Measurements from ENCODE around the gene DCLK2. TPM values are rescaled to one million over a fixed set of nuclear protein-coding genes. Genes with fewer than 3 reads are reported as not detected.

DCLK2 gene
- total RNA-seq, 1 experiment from 2014 or later, result 2.7 TPM

DNA sequence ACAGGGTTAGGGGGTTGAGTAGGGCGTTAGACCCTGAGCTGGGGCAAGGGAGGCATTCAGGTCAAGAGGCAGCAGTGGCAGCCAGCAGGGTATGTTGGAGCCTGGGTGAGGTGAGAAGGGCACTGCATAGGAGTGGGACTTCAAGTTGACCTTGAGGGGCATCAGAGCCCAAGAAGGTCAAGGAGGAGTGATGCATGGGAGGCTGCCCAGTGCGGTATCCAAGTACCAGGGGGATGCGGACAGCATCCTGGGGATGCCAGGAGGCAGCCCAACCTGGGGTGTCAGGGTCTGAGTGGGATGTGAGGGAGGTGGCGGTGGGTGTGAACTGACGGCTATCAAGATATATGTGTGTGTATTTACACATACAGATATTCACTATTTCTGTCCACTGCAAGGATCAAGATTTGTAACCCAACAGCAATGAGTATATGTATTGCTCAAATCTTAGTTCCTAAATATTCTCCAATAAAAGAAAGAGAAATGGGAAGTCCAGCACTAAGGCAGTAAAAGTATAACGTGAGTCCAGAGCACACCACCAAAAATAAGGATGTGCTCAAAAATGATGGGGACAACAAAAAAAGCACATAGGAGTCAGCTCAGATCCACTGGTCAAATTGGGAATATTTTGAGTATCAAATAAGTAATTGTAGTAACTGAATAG lies 9.8 kb upstream of the DCLK2 start:
- H3K9ac ChIP-seq (ENCODE audit: low read length), result no peak overlapping the region
- H4K20me1 ChIP-seq (ENCODE audit: insufficient read depth), result no peaks in the 10 kb centered on the region
- intact Hi-C loops (cut with micrococcal nuclease), result no loop called here
- BruUV-seq (replicated peaks), result no TSS peak
- no peaks in the 10 kb centered on the region for H3K9me3 ChIP-seq (ENCODE audit: control insufficient read depth in 1 of 2, insufficient read depth in 1 of 2, low read depth in 1 of 2, low read length in 2 of 2)
- H3K4me2 ChIP-seq (ENCODE audit: low read length), result no peak overlapping the region
- H2AFZ ChIP-seq (ENCODE audit: low read depth, low read length, poor library complexity, severe bottlenecking), result no peak overlapping the region
- no peaks in the 10 kb centered on the region for H3K9me2 ChIP-seq (ENCODE audit: insufficient read depth)
- H3K27ac ChIP-seq (ENCODE audit: low read depth, low read length), result no peak overlapping the region
- no peak for TF ChIP-seq ZBTB33 (IDR thresholded peaks at IDR 0.05; ENCODE audit: extremely low read depth, insufficient replicate concordance, low read length)
- no peak for TF ChIP-seq EZH2 (IDR thresholded peaks at IDR 0.05)
- TF ChIP-seq EGR1 (IDR thresholded peaks at IDR 0.05; ENCODE audit: low read depth), result no peak
- no peak for TF ChIP-seq CEBPB (IDR thresholded peaks at IDR 0.05; ENCODE audit: low read depth)
- no peak for TF ChIP-seq FOSL1 (IDR thresholded peaks at IDR 0.05; ENCODE audit: low read depth)
- TF ChIP-seq ATF3 (IDR thresholded peaks at IDR 0.05), result no peak
- no peak for TF ChIP-seq SIN3A (IDR thresholded peaks at IDR 0.05; ENCODE audit: low read depth)
- no peak for TF ChIP-seq MAX (IDR thresholded peaks at IDR 0.05)
- no peaks in the 10 kb centered on the region for H3K36me3 ChIP-seq (ENCODE audit: control insufficient read depth in 1 of 2, insufficient read depth in 2 of 2, low read length in 2 of 2)
- no peak for DNase-seq (ENCODE audit: low read depth, low spot score)
- no peaks in the 10 kb centered on the region for H3K79me2 ChIP-seq (ENCODE audit: insufficient read depth, low read length)
- H3K4me3 ChIP-seq (replicated peaks in 1 of 2; ENCODE audit: low read depth in 1 of 2, low read length in 2 of 2), result no peak overlapping the region
- ChIA-PET RAD21 (ENCODE audit: low non-redundant PET in 1 of 2, low total read pairs in 2 of 2, uncharacterized antibody in 2 of 2, unreplicated experiment in 2 of 2) (no interaction called here), CTCF (no interaction called here), POLR2A (no interaction called here)
- H3K27me3 ChIP-seq (ENCODE audit: insufficient read depth, low read length), result no peaks in the 10 kb centered on the region
- peaks cover 6 to 13% of the 10 kb centered on the region in 2 experiments for H3K4me1 ChIP-seq (ENCODE audit: control insufficient read depth in 1 of 2, insufficient read depth in 2 of 2, low read length in 2 of 2)
- ATAC-seq, result no peak

All from HCT116 (cell line).